Fibroblast of pulmonary artery (primary cell): Measurements from ENCODE around the gene PTPRN2.

ENCODE experiments used
- DNase-seq: peaks from one replicate; pipeline ENCODE4 v3.0.0-alpha.2; 2010; ENCODE audit warnings: low read depth
- H3K4me3 ChIP-seq: replicated peaks from 2 replicates; pipeline ENCODE4 v1.5.1; 2011; ENCODE audit warnings: low read depth, mild to moderate bottlenecking, control low read depth, low read length, moderate library complexity
- CTCF ChIP-seq: IDR thresholded peaks from 2 replicates; pipeline ENCODE4 v1.5.1; 2011; ENCODE audit warnings: mild to moderate bottlenecking, control low read depth, low read length, inconsistent platforms; ENCODE audit errors: missing control alignments

Gene PTPRN2

GRCh38 chr7:157519798-157520244 is 1067.8 kb downstream of the PTPRN2 start:
- no peak for DNase-seq
- no peak overlapping the region for H3K4me3 ChIP-seq
- TF ChIP-seq CTCF, result no peak

GRCh38 chr7:157519246-157519645 is 1068.4 kb downstream of the PTPRN2 start:
- no peak overlapping the region for H3K4me3 ChIP-seq
- TF ChIP-seq CTCF, result no peak
- DNase-seq, result no peak

- no peak for TF ChIP-seq CTCF
- no peak for DNase-seq
These were observed 1069.0 kb downstream of the PTPRN2 start for GRCh38 chr7:157518514-157519175.

GRCh38 chr7:157517782-157518513 is 1069.7 kb downstream of the PTPRN2 start:
- H3K4me3 ChIP-seq, result no peak overlapping the region
- no peak for TF ChIP-seq CTCF
- DNase-seq, result no peak

More at GRCh38 chr7:157518514-157519175, 1069.0 kb downstream of the PTPRN2 start:
- H3K4me3 ChIP-seq, result no peak overlapping the region

GRCh38 chr7:157516911-157517781 is 1070.5 kb downstream of the PTPRN2 start:
- no peak for DNase-seq
- H3K4me3 ChIP-seq, result no peak overlapping the region
- TF ChIP-seq CTCF, result no peak

- no peak for TF ChIP-seq CTCF
- no peak for DNase-seq
- H3K4me3 ChIP-seq, result no peak overlapping the region
These were observed 1071.3 kb downstream of the PTPRN2 start for GRCh38 chr7:157516311-157516710.
